GM18909 (cell line): ENCODE results near the gene FAM72D.
"Not testable (repeated sequence)": the region's sequence is repeated elsewhere in the genome, so short reads cannot be mapped to it uniquely, and the experiment has no call there.

Source experiments
- ATAC-seq: cut with Tn5 transposase; IDR thresholded peaks from one replicate; pipeline ENCODE4 v1.9.1; 2021; ENCODE audit warnings: mild to moderate bottlenecking; ENCODE audit not compliant: unreplicated experiment, poor library complexity

Gene FAM72D

GRCh38 chr1:145144264-145144913 lies 48.6 kb downstream of the FAM72D start:
- not testable (repeated sequence) for ATAC-seq

GRCh38 chr1:145146308-145146707 lies 50.5 kb downstream of the FAM72D start:
- not testable (repeated sequence) for ATAC-seq

- ATAC-seq = not testable (repeated sequence)
Observed at GRCh38 chr1:145147172-145147571, 51.4 kb downstream of the FAM72D start.

- not testable (repeated sequence) for ATAC-seq
Observed at GRCh38 chr1:145155421-145155820, 59.6 kb downstream of the FAM72D start.

- ATAC-seq = not testable (repeated sequence)
Observed at GRCh38 chr1:145155873-145156272, 60.1 kb downstream of the FAM72D start.

- ATAC-seq = not testable (repeated sequence)
Observed at GRCh38 chr1:145156891-145157610, 61.3 kb downstream of the FAM72D start.

- ATAC-seq = peak; percentile 61
Observed at GRCh38 chr1:145157715-145158114, 61.9 kb downstream of the FAM72D start.

GRCh38 chr1:145161046-145161752 lies 65.4 kb downstream of the FAM72D start:
- ATAC-seq = peak; percentile 69
